ENCODE data around the gene SYT6.

- TF ChIP-seq CTCF (conservative IDR thresholded peaks at IDR 0.05; ENCODE audit: low read depth, low read length) (no peak), EZH2 (IDR thresholded peaks at IDR 0.05; ENCODE audit: borderline replicate concordance, low read depth, low read length, poor library complexity, severe bottlenecking) (no peak)
Observed at GRCh38 chr1:114086601-114087368, 66.9 kb downstream of the SYT6 start.
